ENCODE measurements around the gene CD70.

CD70 gene

GRCh38 chr19:6593651-6594416, 2.9 kb upstream of the CD70 start:
- peak; percentile 23 for DNase-seq (ENCODE audit: low read depth)
- no peak for TF ChIP-seq CTCF (conservative IDR thresholded peaks at IDR 0.05; ENCODE audit: control insufficient read depth, insufficient read depth, low read depth, low read length)
- no peak overlapping the region for H3K4me3 ChIP-seq (ENCODE audit: control insufficient read depth, low read depth, low read length)

GRCh38 chr19:6590258-6590826, 608 bp downstream of the CD70 start:
- no peak for TF ChIP-seq CTCF (conservative IDR thresholded peaks at IDR 0.05; ENCODE audit: control insufficient read depth, insufficient read depth, low read depth, low read length)
- no peak for DNase-seq (ENCODE audit: low read depth)
- H3K4me3 ChIP-seq (ENCODE audit: control insufficient read depth, low read depth, low read length), result no peak overlapping the region

DNA sequence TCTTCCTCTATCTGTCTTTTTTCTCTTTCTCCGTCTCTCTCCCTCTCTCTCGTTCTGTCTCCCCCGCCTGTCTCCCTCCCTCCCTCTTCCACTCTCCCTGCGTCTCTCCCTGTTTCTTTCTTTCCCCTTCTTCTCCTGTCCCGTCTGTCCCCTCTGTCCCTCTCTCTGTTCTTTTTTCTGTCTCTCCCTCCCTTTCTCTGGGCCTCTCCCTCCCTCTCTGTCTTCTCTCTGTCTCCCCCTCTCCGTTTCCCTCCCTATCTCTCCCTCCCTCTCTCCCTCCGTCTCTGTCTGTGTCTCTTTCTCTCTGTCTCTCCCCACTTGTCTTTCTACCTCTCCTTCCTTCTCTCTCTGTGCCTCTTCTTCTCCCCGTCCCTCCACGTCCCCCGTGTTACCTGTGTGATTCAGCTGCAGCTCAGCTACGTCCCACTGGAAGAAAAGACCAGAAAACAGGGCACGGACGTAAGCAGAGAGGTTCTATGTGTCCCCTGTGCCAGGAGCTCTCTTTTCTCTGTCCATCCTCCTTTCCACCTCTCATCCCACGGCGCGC, 1.2 kb downstream of the CD70 start:
- TF ChIP-seq CTCF (conservative IDR thresholded peaks at IDR 0.05; ENCODE audit: control insufficient read depth, insufficient read depth, low read depth, low read length), result no peak
- no peak for DNase-seq (ENCODE audit: low read depth)

DNA sequence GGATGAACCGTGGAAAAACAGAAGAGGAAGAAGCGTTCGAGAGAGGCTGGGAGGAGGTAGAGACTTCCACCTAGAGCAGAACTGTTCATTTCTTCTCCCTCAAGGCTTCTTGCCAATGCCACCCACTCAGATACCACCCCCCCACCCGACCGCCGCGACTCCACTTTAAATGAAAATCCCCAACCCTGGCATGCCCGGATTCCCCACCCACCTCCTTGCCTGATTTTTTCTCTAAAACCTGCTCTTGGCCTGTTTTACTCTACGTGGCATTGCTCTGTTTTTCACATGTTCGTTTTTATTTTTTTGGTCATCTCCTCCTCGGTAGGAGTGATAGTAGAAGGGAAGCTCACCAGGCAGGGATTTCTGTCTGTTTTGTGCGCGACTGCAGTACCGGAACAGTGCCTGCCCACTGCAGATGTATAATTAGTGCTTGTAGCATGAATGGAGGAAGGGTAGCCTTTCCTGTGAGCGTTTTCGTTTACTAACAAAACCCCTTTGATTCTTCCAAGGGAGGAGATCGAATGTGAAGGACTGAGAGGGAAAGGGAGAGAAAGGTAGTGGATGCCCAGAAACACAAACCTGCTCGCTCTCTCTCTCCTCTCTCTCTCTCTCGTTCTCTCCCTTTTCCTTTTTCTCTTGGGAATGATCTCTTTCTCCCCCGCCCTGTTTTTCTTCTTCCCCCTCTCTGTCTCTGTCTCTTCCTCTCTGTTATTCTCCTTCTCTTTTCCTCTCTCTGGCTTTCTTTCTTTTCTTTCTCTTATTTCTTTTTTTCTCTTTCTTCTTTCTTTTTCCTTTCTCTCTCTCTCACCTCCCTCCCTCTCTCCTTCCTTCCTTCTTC, 2.2 kb downstream of the CD70 start:
- no peak overlapping the region for H3K4me3 ChIP-seq (ENCODE audit: control insufficient read depth, low read depth, low read length)
- DNase-seq (ENCODE audit: low read depth), result no peak
- TF ChIP-seq CTCF (conservative IDR thresholded peaks at IDR 0.05; ENCODE audit: control insufficient read depth, insufficient read depth, low read depth, low read length), result no peak

More for the DNA sequence above, 1.2 kb downstream of the CD70 start:
- no peak overlapping the region for H3K4me3 ChIP-seq (ENCODE audit: control insufficient read depth, low read depth, low read length)

GRCh38 chr19:6587998-6588507, 2.9 kb downstream of the CD70 start:
- TF ChIP-seq CTCF (conservative IDR thresholded peaks at IDR 0.05; ENCODE audit: control insufficient read depth, insufficient read depth, low read depth, low read length), result no peak
- H3K4me3 ChIP-seq (ENCODE audit: control insufficient read depth, low read depth, low read length), result no peak overlapping the region
- DNase-seq (ENCODE audit: low read depth), result no peak

- TF ChIP-seq CTCF (conservative IDR thresholded peaks at IDR 0.05; ENCODE audit: control insufficient read depth, insufficient read depth, low read depth, low read length), result no peak
- DNase-seq (ENCODE audit: low read depth), result peak; percentile 13
- H3K4me3 ChIP-seq (ENCODE audit: control insufficient read depth, low read depth, low read length), result no peak overlapping the region
These were observed 3.7 kb downstream of the CD70 start for GRCh38 chr19:6587093-6587820.
